ENCODE data around the gene TMEM52B.
A peak's percentile ranks its signal among the peaks of the same experiment; 100 is the strongest.

TMEM52B gene

GRCh38 chr12:10178821-10179220, at the start of gene TMEM52B:
TMEM52B (plus strand) TSS chr12:10179032; CDS start chr12:10179575, 543 bp downstream.
- H3K27me3 ChIP-seq (ENCODE audit: control insufficient read depth, insufficient read depth, low read length) = no peaks in the 10 kb centered on the region
- no peaks in the 10 kb centered on the region for H3K9me3 ChIP-seq (ENCODE audit: control insufficient read depth, insufficient read depth, low read length)
- H3K4me1 ChIP-seq (ENCODE audit: control insufficient read depth, insufficient read depth, low read length) = 0 out of 2 replicates have a peak, but pooled peaks cover 3% of the 10 kb centered on the region
- H3K9ac ChIP-seq (ENCODE audit: low read depth, low read length) = no peak within 1 kb of the TSS
- H3K4me3 ChIP-seq (ENCODE audit: low read depth, low read length) = no peak within 1 kb of the TSS
- H3K36me3 ChIP-seq (ENCODE audit: control insufficient read depth, insufficient read depth, low read length) = no peaks in the 10 kb centered on the region
- H3K27ac ChIP-seq (ENCODE audit: low read depth, low read length) = no peak within 1 kb of the TSS

DNA sequence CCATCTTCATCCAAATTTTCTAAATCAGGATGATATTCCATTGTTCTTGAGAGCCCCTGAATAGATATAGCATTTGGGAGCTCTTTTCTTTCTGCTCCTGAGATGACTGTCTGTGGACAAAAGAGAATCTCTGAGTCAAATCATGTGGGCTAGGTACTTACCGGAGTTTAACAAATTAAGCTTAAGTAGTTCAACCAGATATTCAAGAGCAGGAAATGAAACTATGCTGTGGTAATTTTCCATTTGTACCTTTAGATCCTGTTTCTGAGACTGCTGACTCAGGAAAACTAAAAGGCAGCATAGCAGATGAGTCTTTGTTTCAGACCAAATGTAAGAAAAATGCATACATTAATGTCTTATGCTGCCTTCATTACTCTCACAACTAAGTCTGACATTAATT, 48.8 kb upstream of the TMEM52B start, which contains the start of gene CLEC7A:
Gene CLEC7A, minus strand, starts transcription at position 158 of the 400 bp plus-strand sequence. Its CDS starts 117 bp downstream, at position 41.
- Histone ChIP-seq H3K36me3 (ENCODE audit: control insufficient read depth, insufficient read depth, low read length) (no peaks in the 10 kb centered on the region), H3K9me3 (ENCODE audit: control insufficient read depth, insufficient read depth, low read length) (no peaks in the 10 kb centered on the region), H3K9ac (ENCODE audit: low read depth, low read length) (no peak within 1 kb of the TSS), H3K4me3 (ENCODE audit: low read depth, low read length) (no peak within 1 kb of the TSS), H3K27me3 (ENCODE audit: control insufficient read depth, insufficient read depth, low read length) (no peaks in the 10 kb centered on the region), H3K27ac (ENCODE audit: low read depth, low read length) (no peak within 1 kb of the TSS), H3K4me1 (ENCODE audit: control insufficient read depth, insufficient read depth, low read length) (peaks cover 36% of the 10 kb centered on the region)

DNA sequence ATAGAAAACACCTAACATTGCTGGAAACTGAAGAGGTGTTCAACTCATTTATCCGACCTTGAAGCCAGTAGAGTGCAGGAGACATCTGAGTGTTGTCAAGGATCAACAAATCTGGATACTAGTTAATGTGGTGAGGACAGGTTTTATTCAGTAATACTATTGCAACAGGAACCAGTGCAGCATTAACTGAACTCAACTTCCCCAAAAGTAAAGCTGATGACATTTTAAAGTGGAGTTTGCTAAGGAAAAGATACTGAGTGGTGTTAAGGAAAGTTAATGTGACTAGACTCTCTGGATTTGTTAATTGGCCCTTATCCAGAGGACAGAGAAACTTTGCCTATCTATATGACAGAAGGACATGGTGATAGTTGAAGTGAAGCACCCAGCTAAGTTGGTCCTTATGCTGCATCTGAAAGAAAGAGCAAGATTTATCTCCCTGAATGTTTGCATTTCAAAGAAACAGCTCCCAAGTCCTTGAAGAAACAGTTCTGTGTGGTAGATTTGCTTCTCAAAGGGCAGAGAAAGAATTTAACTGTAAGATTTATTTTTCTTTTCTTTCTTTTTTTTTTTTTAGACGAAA, 47.6 kb upstream of the TMEM52B start:
- no peak overlapping the region for H3K9ac ChIP-seq (ENCODE audit: low read depth, low read length)
- H3K27me3 ChIP-seq (ENCODE audit: control insufficient read depth, insufficient read depth, low read length) = no peaks in the 10 kb centered on the region
- H3K9me3 ChIP-seq (ENCODE audit: control insufficient read depth, insufficient read depth, low read length) = no peaks in the 10 kb centered on the region
- H3K4me1 ChIP-seq (ENCODE audit: control insufficient read depth, insufficient read depth, low read length) = peaks cover 36% of the 10 kb centered on the region
- H3K27ac ChIP-seq (ENCODE audit: low read depth, low read length) = no peak overlapping the region
- H3K36me3 ChIP-seq (ENCODE audit: control insufficient read depth, insufficient read depth, low read length) = no peaks in the 10 kb centered on the region
- H3K4me3 ChIP-seq (ENCODE audit: low read depth, low read length) = no peak overlapping the region

DNA sequence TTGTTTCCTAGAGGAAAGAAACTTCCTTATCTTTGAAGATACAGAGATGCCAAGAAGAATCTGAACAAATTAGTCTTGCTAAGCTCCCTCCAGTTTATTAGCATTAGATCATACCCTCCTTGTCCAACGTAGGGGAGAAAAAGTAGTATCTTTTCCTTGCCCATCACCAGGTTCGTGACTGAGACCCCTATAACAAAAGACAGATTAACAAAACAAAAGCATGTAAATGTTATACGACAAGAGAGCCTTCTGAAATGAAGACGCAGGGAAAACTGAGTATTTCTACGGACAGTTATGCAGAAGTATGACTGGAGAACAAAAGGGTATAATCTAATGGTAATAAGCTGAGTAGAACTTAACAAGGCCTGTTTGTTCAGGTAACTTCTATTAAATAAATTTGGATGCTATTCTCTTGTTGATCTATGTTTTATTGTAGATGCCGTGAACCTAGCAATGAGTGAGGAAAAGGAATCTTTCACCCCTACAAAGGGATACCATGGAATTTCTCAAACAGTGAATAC, 45.9 kb upstream of the TMEM52B start:
- H3K9ac ChIP-seq (ENCODE audit: low read depth, low read length) = no peak overlapping the region
- no peaks in the 10 kb centered on the region for H3K36me3 ChIP-seq (ENCODE audit: control insufficient read depth, insufficient read depth, low read length)
- H3K4me1 ChIP-seq (ENCODE audit: control insufficient read depth, insufficient read depth, low read length) = peaks cover 36% of the 10 kb centered on the region
- H3K27ac ChIP-seq (ENCODE audit: low read depth, low read length) = peak overlapping the region; percentile 23
- no peaks in the 10 kb centered on the region for H3K9me3 ChIP-seq (ENCODE audit: control insufficient read depth, insufficient read depth, low read length)
- H3K4me3 ChIP-seq (ENCODE audit: low read depth, low read length) = no peak overlapping the region
- no peaks in the 10 kb centered on the region for H3K27me3 ChIP-seq (ENCODE audit: control insufficient read depth, insufficient read depth, low read length)

DNA sequence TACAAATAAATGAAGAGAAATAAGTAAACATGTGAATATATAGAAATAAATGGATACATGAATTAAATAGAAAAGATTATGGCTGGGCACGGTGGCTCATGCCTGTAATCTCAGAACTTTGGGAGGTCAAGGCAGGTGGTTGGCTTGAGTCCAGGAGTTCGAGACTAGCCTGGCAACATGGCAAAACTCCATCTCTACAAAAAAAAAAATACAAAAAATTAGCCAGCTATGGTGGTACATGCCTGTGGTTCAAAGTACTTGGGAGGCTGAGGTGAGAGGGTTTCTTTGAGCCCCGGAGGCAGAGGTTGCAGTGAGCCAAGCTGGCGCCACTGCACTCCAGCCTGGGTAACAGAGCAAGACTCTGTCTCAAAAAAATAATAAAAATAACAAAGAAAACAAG, 43.7 kb upstream of the TMEM52B start:
- H3K27ac ChIP-seq (ENCODE audit: low read depth, low read length) = no peak overlapping the region
- H3K27me3 ChIP-seq (ENCODE audit: control insufficient read depth, insufficient read depth, low read length) = no peaks in the 10 kb centered on the region
- H3K36me3 ChIP-seq (ENCODE audit: control insufficient read depth, insufficient read depth, low read length) = no peaks in the 10 kb centered on the region
- H3K9me3 ChIP-seq (ENCODE audit: control insufficient read depth, insufficient read depth, low read length) = no peaks in the 10 kb centered on the region
- no peak overlapping the region for H3K4me3 ChIP-seq (ENCODE audit: low read depth, low read length)
- no peak overlapping the region for H3K9ac ChIP-seq (ENCODE audit: low read depth, low read length)
- H3K4me1 ChIP-seq (ENCODE audit: control insufficient read depth, insufficient read depth, low read length) = peaks cover 28% of the 10 kb centered on the region

DNA sequence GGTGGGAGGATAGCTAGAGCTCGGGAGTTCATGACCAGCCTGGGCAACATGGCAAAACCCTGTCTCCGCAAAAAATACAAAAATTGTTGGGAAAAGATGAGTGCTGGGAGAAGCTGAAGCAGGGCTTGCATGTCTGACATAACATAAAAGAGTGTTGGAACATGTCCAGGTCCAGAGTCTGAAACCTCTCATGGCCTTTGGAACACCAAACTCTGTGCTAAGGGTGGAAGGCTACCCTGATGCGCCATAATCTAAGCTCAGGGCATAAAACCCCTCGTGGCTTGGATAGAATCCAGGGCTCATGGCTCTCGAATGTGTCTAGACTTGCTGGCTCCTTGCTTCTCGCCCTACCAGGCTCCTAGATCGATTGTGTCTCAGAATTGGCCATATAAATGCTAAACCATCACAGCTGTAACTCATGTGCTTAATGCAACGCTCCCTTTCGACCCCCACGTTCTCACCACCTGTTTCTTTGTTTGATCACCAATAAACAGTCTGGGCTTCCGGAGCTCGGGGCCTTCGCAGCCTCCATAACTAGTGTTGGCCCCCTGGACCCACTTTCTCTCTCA, 42.1 kb upstream of the TMEM52B start:
- Histone ChIP-seq H3K9ac (ENCODE audit: low read depth, low read length) (no peak overlapping the region), H3K4me3 (ENCODE audit: low read depth, low read length) (no peak overlapping the region), H3K27me3 (ENCODE audit: control insufficient read depth, insufficient read depth, low read length) (no peaks in the 10 kb centered on the region), H3K4me1 (ENCODE audit: control insufficient read depth, insufficient read depth, low read length) (peaks cover 15% of the 10 kb centered on the region), H3K27ac (ENCODE audit: low read depth, low read length) (no peak overlapping the region), H3K36me3 (ENCODE audit: control insufficient read depth, insufficient read depth, low read length) (no peaks in the 10 kb centered on the region), H3K9me3 (ENCODE audit: control insufficient read depth, insufficient read depth, low read length) (no peaks in the 10 kb centered on the region)

DNA sequence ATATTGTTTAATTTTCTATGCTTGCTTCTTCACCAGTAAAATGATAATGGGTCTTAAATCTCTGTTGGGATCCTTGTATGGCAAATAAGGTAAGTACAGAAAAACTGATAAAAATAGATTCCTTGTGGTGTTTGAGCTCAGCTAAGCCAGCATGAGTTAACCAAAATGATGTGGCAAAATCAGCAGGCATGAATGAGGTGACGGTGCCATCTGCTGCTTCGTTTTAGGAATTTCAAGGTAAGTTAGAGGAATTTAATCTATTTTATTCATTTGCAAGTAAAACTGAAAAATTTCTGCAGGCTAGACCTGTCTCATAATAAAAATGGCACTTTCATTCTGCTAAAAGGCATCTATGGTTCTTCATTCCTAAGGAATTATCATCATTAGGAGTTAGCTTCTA, 38.8 kb upstream of the TMEM52B start:
- Histone ChIP-seq H3K27me3 (ENCODE audit: control insufficient read depth, insufficient read depth, low read length) (no peaks in the 10 kb centered on the region), H3K9ac (ENCODE audit: low read depth, low read length) (no peak overlapping the region), H3K27ac (ENCODE audit: low read depth, low read length) (no peak overlapping the region), H3K9me3 (ENCODE audit: control insufficient read depth, insufficient read depth, low read length) (no peaks in the 10 kb centered on the region), H3K36me3 (ENCODE audit: control insufficient read depth, insufficient read depth, low read length) (no peaks in the 10 kb centered on the region), H3K4me1 (ENCODE audit: control insufficient read depth, insufficient read depth, low read length) (no peaks in the 10 kb centered on the region), H3K4me3 (ENCODE audit: low read depth, low read length) (no peak overlapping the region)

GRCh38 chr12:10142976-10143589, 35.7 kb upstream of the TMEM52B start:
- Histone ChIP-seq H3K9me3 (ENCODE audit: control insufficient read depth, insufficient read depth, low read length) (no peaks in the 10 kb centered on the region), H3K27ac (ENCODE audit: low read depth, low read length) (no peak overlapping the region), H3K4me1 (ENCODE audit: control insufficient read depth, insufficient read depth, low read length) (no peaks in the 10 kb centered on the region), H3K27me3 (ENCODE audit: control insufficient read depth, insufficient read depth, low read length) (no peaks in the 10 kb centered on the region), H3K9ac (ENCODE audit: low read depth, low read length) (no peak overlapping the region), H3K36me3 (ENCODE audit: control insufficient read depth, insufficient read depth, low read length) (no peaks in the 10 kb centered on the region), H3K4me3 (ENCODE audit: low read depth, low read length) (no peak overlapping the region)

DNA sequence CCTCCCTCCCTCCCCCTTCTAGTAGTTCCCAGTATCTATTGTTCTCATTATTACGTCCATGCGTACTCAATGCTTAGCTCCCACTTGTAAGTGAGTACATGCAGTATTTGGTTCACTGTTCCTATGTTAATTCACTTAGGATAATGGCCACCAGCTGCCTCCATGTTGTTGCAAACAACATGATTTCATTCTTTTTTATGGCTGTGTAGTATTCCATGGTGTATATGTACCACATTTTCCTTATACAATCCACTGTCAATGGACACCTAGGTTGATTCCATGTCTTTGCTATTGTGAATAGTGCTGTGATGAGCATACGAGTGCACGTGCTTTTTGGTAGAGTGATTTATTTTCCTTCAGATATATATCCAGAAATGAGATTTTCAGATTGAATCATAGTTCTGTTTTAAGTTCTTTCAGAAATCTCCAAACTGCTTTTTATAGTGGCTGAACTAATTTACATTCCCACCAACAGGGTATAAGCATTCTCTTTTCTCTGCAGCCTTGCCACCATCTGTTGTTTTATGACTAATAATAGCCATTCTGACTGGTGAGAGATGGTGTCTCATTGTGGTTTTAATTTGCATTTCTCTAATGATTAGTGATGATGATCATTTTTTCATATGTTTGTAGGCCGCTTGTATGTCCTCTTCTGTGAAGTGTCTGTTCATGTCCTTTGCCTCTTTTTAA, 31.0 kb upstream of the TMEM52B start:
- no peaks in the 10 kb centered on the region for H3K27me3 ChIP-seq (ENCODE audit: control insufficient read depth, insufficient read depth, low read length)
- H3K36me3 ChIP-seq (ENCODE audit: control insufficient read depth, insufficient read depth, low read length) = no peaks in the 10 kb centered on the region
- no peak overlapping the region for H3K4me3 ChIP-seq (ENCODE audit: low read depth, low read length)
- H3K27ac ChIP-seq (ENCODE audit: low read depth, low read length) = no peak overlapping the region
- H3K9me3 ChIP-seq (ENCODE audit: control insufficient read depth, insufficient read depth, low read length) = no peaks in the 10 kb centered on the region
- no peaks in the 10 kb centered on the region for H3K4me1 ChIP-seq (ENCODE audit: control insufficient read depth, insufficient read depth, low read length)
- no peak overlapping the region for H3K9ac ChIP-seq (ENCODE audit: low read depth, low read length)

- Histone ChIP-seq H3K9ac (ENCODE audit: low read depth, low read length) (no peak overlapping the region), H3K27ac (ENCODE audit: low read depth, low read length) (no peak overlapping the region), H3K4me3 (ENCODE audit: low read depth, low read length) (no peak overlapping the region), H3K27me3 (ENCODE audit: control insufficient read depth, insufficient read depth, low read length) (no peaks in the 10 kb centered on the region), H3K36me3 (ENCODE audit: control insufficient read depth, insufficient read depth, low read length) (no peaks in the 10 kb centered on the region), H3K9me3 (ENCODE audit: control insufficient read depth, insufficient read depth, low read length) (no peaks in the 10 kb centered on the region), H3K4me1 (ENCODE audit: control insufficient read depth, insufficient read depth, low read length) (peaks cover 5% of the 10 kb centered on the region; the same call in 1 of the 2 replicates)
These were observed 27.2 kb upstream of the TMEM52B start for GRCh38 chr12:10151621-10152020.
